Parathyroid adenoma (tissue), 2 donors: ENCODE data around the gene ADAM12.

Source experiments
- H2AFZ ChIP-seq: fragments of 300-600 bp; sonication (generic); one replicate; pipeline ENCODE4 v1.7.0; 2017; ENCODE audit warnings: antibody characterized with exemption, mild to moderate bottlenecking
- H3K27ac ChIP-seq: fragments of 300-600 bp; sonication (generic); one replicate; pipeline ENCODE4 v1.7.0; 2017
- H3K27me3 ChIP-seq: fragments of 300-600 bp; sonication (generic); one replicate; pipeline ENCODE4 v1.7.0; 2017; ENCODE audit warnings: low read length; ENCODE audit not compliant: control insufficient read depth, insufficient read depth
- H3K36me3 ChIP-seq: fragments of 300-600 bp; sonication (generic); one replicate; pipeline ENCODE4 v1.7.0; 2017; ENCODE audit warnings: low read length; ENCODE audit not compliant: control insufficient read depth, insufficient read depth
- H3K4me1 ChIP-seq: fragments of 300-600 bp; sonication (generic); one replicate; pipeline ENCODE4 v1.7.0; 2017; ENCODE audit warnings: control low read depth
- H3K4me2 ChIP-seq: fragments of 300-600 bp; sonication (generic); one replicate; pipeline ENCODE4 v1.7.0; 2017; ENCODE audit warnings: low read length
- H3K4me3 ChIP-seq: fragments of 300-600 bp; sonication (generic); one replicate; pipeline ENCODE4 v1.7.0; 2017; ENCODE audit warnings: low read depth, low read length
- H3K79me2 ChIP-seq: fragments of 300-600 bp; sonication (generic); one replicate; pipeline ENCODE4 v1.7.0; 2017; ENCODE audit warnings: control low read depth
- H3K9ac ChIP-seq: fragments of 300-600 bp; sonication (generic); one replicate; pipeline ENCODE4 v1.7.0; 2017; ENCODE audit warnings: mild to moderate bottlenecking
- H3K9me3 ChIP-seq: fragments of 300-600 bp; sonication (generic); one replicate; pipeline ENCODE4 v1.7.0; 2017; ENCODE audit warnings: low read length; ENCODE audit not compliant: control insufficient read depth
- CTCF ChIP-seq: fragments of 300-600 bp; sonication (generic); IDR thresholded peaks from one replicate; pipeline ENCODE4 v1.7.0; 2017; ENCODE audit warnings: antibody characterized with exemption, mild to moderate bottlenecking
- donor health status: primary hyperparathyroidism.

ADAM12 gene

GRCh38 chr10:126221874-126222273 lies 166.4 kb downstream of the ADAM12 start:
- H3K4me2 ChIP-seq = no peak overlapping the region
- TF ChIP-seq CTCF = no peak
- no peak overlapping the region for H3K9ac ChIP-seq
- no peaks in the 10 kb centered on the region for H3K79me2 ChIP-seq
- H2AFZ ChIP-seq = no peak overlapping the region
- no peaks in the 10 kb centered on the region for H3K9me3 ChIP-seq
- H3K4me3 ChIP-seq = no peak overlapping the region
- no peaks in the 10 kb centered on the region for H3K27me3 ChIP-seq
- H3K4me1 ChIP-seq = no peaks in the 10 kb centered on the region
- H3K27ac ChIP-seq = no peak overlapping the region
- no peaks in the 10 kb centered on the region for H3K36me3 ChIP-seq

GRCh38 chr10:126218778-126219649 lies 169.3 kb downstream of the ADAM12 start:
- Histone ChIP-seq H3K36me3 (no peaks in the 10 kb centered on the region), H3K9me3 (no peaks in the 10 kb centered on the region), H3K27ac (no peak overlapping the region), H3K27me3 (no peaks in the 10 kb centered on the region), H3K9ac (no peak overlapping the region), H2AFZ (no peak overlapping the region), H3K4me1 (no peaks in the 10 kb centered on the region), H3K4me2 (no peak overlapping the region), H3K79me2 (no peaks in the 10 kb centered on the region), H3K4me3 (no peak overlapping the region)
- TF ChIP-seq CTCF = no peak

GRCh38 chr10:126218174-126218573 lies 170.1 kb downstream of the ADAM12 start:
- no peak overlapping the region for H2AFZ ChIP-seq
- no peaks in the 10 kb centered on the region for H3K9me3 ChIP-seq
- no peak for TF ChIP-seq CTCF
- no peak overlapping the region for H3K4me3 ChIP-seq
- H3K27me3 ChIP-seq = no peaks in the 10 kb centered on the region
- H3K4me2 ChIP-seq = no peak overlapping the region
- H3K9ac ChIP-seq = no peak overlapping the region
- no peak overlapping the region for H3K27ac ChIP-seq
- H3K36me3 ChIP-seq = no peaks in the 10 kb centered on the region
- no peaks in the 10 kb centered on the region for H3K79me2 ChIP-seq
- H3K4me1 ChIP-seq = no peaks in the 10 kb centered on the region

GRCh38 chr10:126216632-126216961 lies 171.7 kb downstream of the ADAM12 start:
- H2AFZ ChIP-seq = no peak overlapping the region
- no peak for TF ChIP-seq CTCF
- H3K4me3 ChIP-seq = no peak overlapping the region
- no peaks in the 10 kb centered on the region for H3K79me2 ChIP-seq
- H3K9me3 ChIP-seq = no peaks in the 10 kb centered on the region
- no peak overlapping the region for H3K27ac ChIP-seq
- no peaks in the 10 kb centered on the region for H3K4me1 ChIP-seq
- no peak overlapping the region for H3K9ac ChIP-seq
- no peak overlapping the region for H3K4me2 ChIP-seq
- no peaks in the 10 kb centered on the region for H3K27me3 ChIP-seq
- H3K36me3 ChIP-seq = no peaks in the 10 kb centered on the region
